Urinary bladder (tissue), 4 donors: ENCODE measurements around the gene KRT82. TPM values are rescaled to one million over a fixed set of nuclear protein-coding genes. Genes with fewer than 3 reads are reported as not detected.

ENCODE experiments used
- DNase-seq: peaks from one replicate; pipeline ENCODE4 v3.0.0-alpha.2; 2015; ENCODE audit errors: extremely low spot score
- H3K27ac ChIP-seq: one replicate; pipeline ENCODE4 v1.5.1; 2013; ENCODE audit warnings: low read depth, mild to moderate bottlenecking, moderate library complexity
- H3K36me3 ChIP-seq: one replicate; pipeline ENCODE4 v1.6.1; 2013; ENCODE audit warnings: mild to moderate bottlenecking, moderate library complexity; ENCODE audit not compliant: insufficient read depth
- H3K4me1 ChIP-seq: one replicate; pipeline ENCODE4 v1.6.1; 2013; ENCODE audit warnings: mild to moderate bottlenecking, moderate library complexity; ENCODE audit not compliant: insufficient read depth
- H3K4me3 ChIP-seq: one replicate; pipeline ENCODE4 v1.5.1; 2013; ENCODE audit warnings: low read depth, low read length
- WGBS: extraction: QIAGEN DNeasy Blood & Tissue Kit; methylation state at CpG from one replicate; pipeline ENCODE4 v1.1.7; 2013; 5-methylcytosine and 5-hydroxymethylcytosine counted together
- polyA plus RNA-seq: library from polyadenylated mRNA; stranded (reverse); fragments of 200-250 nt; gene quantifications from one replicate; pipeline ENCODE4 v1.2.3, GENCODE V29; 2013
- total RNA-seq: library from RNA; depleted of rRNA; stranded (reverse); fragments of >200 nt; gene quantifications from one replicate; pipeline ENCODE4 v1.2.3, GENCODE V29; 2014
- donor health status: healthy with polysubstance abuse.
- donor health status: healthy.

KRT82 gene
- total and polyA plus RNA-seq, 2 donors = 0.06 TPM; not detected in 1

- Histone ChIP-seq H3K4me1 (no peaks in the 10 kb centered on the region), H3K36me3 (no peaks in the 10 kb centered on the region), H3K27ac (no peak overlapping the region), H3K4me3 (no peak overlapping the region)
- 87% methylated on average over 11 of the region's 11 CpGs for WGBS
- no peak for DNase-seq
These were observed 43.9 kb downstream of the KRT82 start for GRCh38 chr12:52362118-52362726.

GRCh38 chr12:52361553-52361952, 44.6 kb downstream of the KRT82 start:
- no peaks in the 10 kb centered on the region for H3K36me3 ChIP-seq
- H3K4me1 ChIP-seq = no peaks in the 10 kb centered on the region
- no peak for DNase-seq
- 93% methylated on average over 1 of the region's 1 CpG for WGBS
- no peak overlapping the region for H3K27ac ChIP-seq
- no peak overlapping the region for H3K4me3 ChIP-seq

GRCh38 chr12:52360663-52361271, 45.4 kb downstream of the KRT82 start:
- DNase-seq = no peak
- WGBS = 90% methylated on average over 13 of the region's 13 CpGs
- Histone ChIP-seq H3K27ac (no peak overlapping the region), H3K4me3 (no peak overlapping the region), H3K4me1 (no peaks in the 10 kb centered on the region), H3K36me3 (no peaks in the 10 kb centered on the region)

DNA sequence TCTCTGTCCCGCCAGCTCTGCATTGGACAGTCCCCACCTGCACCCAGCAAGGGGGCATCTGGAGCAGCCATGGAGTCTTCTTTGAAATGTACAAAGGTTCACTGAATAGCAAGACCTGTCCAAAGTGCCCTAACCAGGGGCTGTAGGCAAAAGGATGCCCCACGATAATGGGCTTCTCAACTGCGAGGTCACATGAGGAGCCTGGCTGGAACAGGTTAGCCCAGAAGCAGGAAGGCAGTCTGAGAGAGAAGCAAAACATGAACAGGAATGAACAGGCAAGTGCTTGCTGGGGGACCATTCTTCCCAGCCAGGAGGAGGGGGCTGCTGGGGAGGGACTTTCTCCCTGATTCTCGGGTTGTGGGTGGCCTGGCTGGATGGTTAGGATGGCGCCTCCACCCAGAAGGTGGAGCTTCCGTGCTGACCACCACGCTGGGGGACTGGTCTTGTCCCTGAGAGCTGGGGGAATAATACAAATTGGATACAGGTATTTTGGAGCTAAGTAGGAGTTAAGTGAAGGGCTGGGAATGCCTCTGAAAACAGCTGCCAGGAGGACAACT, 46.0 kb downstream of the KRT82 start:
- DNase-seq = no peak
- WGBS = 89% methylated on average over 7 of the region's 7 CpGs
- Histone ChIP-seq H3K36me3 (no peaks in the 10 kb centered on the region), H3K4me3 (no peak overlapping the region), H3K4me1 (no peaks in the 10 kb centered on the region), H3K27ac (no peak overlapping the region)

- no peak overlapping the region for H3K4me3 ChIP-seq
- H3K27ac ChIP-seq = no peak overlapping the region
- no peaks in the 10 kb centered on the region for H3K36me3 ChIP-seq
- WGBS = 77% methylated on average over 5 of the region's 5 CpGs
- H3K4me1 ChIP-seq = no peaks in the 10 kb centered on the region
- no peak for DNase-seq
These were observed 46.5 kb downstream of the KRT82 start for GRCh38 chr12:52359621-52360061.

DNA sequence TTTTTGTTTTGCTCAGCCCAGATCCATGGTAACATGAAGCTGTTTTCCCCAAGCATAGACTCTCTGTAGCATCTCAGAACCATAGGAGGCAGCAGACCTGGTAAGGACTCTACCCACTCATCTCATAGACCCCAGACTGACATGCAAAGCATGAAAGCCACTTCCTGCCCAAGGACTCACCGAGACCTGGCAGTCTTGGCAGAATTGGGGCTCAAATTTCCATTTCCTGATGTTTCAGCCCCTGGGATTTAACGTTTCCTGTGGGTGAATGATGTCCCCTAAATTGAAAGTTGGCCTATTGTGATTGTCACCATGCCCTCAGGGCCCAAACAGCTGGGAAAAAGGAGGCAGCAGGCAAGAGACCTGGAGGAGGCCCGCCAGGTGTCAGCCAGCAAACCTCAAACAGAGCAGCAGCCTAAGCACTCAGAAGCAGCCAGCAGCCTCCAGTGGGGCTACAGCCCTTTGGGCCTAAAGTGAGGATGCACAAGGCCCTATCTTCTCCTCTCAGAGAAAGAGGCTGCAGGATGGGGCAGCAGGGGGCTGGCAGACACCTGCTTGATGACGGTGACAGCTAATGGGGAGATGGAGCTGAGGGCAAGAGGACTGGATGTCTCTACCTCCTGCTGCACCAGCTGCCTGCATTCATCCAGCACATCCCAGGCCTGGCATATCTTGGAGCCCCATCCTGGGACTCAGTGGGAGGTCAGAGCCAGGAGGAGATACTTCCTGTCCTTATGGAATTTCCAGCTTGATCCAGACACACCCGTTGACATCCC, 47.4 kb downstream of the KRT82 start:
- no peak for DNase-seq
- Histone ChIP-seq H3K27ac (no peak overlapping the region), H3K4me3 (no peak overlapping the region), H3K4me1 (no peaks in the 10 kb centered on the region), H3K36me3 (no peaks in the 10 kb centered on the region)
- WGBS = 81% methylated on average over 5 of the region's 5 CpGs

GRCh38 chr12:52356762-52357580, 49.2 kb downstream of the KRT82 start:
- no peak for DNase-seq
- Histone ChIP-seq H3K27ac (no peak overlapping the region), H3K4me3 (no peak overlapping the region), H3K36me3 (no peaks in the 10 kb centered on the region), H3K4me1 (no peaks in the 10 kb centered on the region)
- WGBS = 92% methylated on average over 20 of the region's 20 CpGs

- DNase-seq = no peak
- 94% methylated on average over 56 of the region's 56 CpGs for WGBS
- no peak overlapping the region for H3K4me3 ChIP-seq
These were observed 49.9 kb downstream of the KRT82 start for GRCh38 chr12:52356031-52356761.

GRCh38 chr12:52355176-52355575, 51.0 kb downstream of the KRT82 start:
- Histone ChIP-seq H3K4me3 (no peak overlapping the region), H3K36me3 (no peaks in the 10 kb centered on the region), H3K27ac (no peak overlapping the region), H3K4me1 (no peaks in the 10 kb centered on the region)
- DNase-seq = no peak
- 93% methylated on average over 8 of the region's 8 CpGs for WGBS

More at GRCh38 chr12:52356031-52356761, 49.9 kb downstream of the KRT82 start:
- H3K4me1 ChIP-seq = no peaks in the 10 kb centered on the region
- no peak overlapping the region for H3K27ac ChIP-seq
- no peaks in the 10 kb centered on the region for H3K36me3 ChIP-seq

DNA sequence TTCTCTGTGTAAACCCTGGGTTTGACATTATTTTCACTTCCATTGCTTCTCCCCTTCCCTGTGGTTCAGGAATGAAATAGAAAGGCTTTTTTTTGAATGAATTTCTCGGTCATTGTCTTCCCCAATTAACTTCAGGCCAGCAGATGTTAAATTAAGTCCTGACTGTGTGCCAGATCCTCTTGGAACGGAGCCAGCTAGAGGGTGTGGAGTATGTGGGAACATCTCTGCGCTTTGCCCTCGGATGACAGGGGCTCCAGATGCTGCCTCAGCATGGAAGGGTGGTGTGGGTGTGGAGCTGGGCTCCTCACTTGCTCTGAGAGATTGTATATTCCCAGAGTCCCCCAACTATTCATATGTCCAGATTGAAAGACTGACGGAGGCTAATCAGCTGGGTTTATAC, 51.9 kb downstream of the KRT82 start:
- H3K4me3 ChIP-seq = no peak overlapping the region
- WGBS = 40% methylated on average over 5 of the region's 5 CpGs
- DNase-seq = no peak
- no peaks in the 10 kb centered on the region for H3K36me3 ChIP-seq
- no peaks in the 10 kb centered on the region for H3K4me1 ChIP-seq
- no peak overlapping the region for H3K27ac ChIP-seq

DNA sequence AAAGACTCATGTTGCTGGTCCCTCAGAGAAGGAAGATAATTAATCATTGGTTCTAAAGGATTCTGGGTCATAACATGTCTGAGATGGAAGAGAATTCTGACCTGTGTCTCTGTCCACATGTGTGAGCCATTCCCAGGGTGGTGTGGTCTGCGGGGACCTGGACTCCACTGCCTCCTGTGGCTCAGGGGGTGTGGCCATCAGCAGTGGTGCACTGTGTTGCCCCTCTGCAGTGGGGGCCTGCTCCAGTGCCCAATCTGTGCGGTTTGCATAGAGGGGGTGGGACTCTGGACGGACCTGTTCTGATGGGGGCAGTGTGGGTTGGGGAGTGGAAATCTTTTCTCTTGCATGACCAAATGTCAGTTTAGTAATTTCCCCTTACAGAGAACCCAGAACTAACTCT, 52.4 kb downstream of the KRT82 start:
- 68% methylated on average over 3 of the region's 3 CpGs for WGBS
- DNase-seq = no peak
- Histone ChIP-seq H3K27ac (no peak overlapping the region), H3K36me3 (no peaks in the 10 kb centered on the region), H3K4me1 (no peaks in the 10 kb centered on the region), H3K4me3 (no peak overlapping the region)

DNA sequence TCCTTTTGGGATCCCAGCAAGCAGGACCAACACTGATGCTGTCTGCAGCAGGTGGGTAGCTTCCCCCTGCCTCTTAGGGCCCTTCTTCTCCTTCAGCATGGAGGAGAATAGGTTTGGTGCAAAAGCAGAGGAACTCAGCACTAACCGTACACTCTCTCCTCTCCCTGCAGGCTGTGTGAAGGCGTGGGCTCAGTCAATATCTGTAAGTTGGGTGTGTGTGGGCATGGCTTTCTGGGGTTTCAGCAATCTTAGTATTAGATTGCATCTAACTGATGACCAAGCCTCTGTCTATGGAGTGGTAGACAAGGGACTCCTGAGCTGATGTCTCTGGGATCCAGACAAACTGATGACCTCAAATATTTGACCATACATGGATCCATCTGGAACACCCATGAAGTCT, 53.2 kb downstream of the KRT82 start:
- Histone ChIP-seq H3K4me3 (no peak overlapping the region), H3K36me3 (no peaks in the 10 kb centered on the region), H3K27ac (no peak overlapping the region), H3K4me1 (no peaks in the 10 kb centered on the region)
- no peak for DNase-seq
- whole genome bisulfite sequencing = 84% methylated on average over 2 of the region's 2 CpGs
